K562 (cell line): ENCODE data around the gene CTNNB1. TPM values are rescaled to one million over a fixed set of nuclear protein-coding genes. Genes with fewer than 3 reads are reported as not detected.

Experiments
- CUX1 ChIP-seq: fragments of 200-800 bp; sonication (Bioruptor generic); IDR thresholded peaks from 2 replicates; pipeline ENCODE4 v1.6.1; 2016; ENCODE audit warnings: missing genetic modification characterization, missing compliant biosample characterization
- ERF ChIP-seq: fragments of 450-650 bp; formaldehyde crosslinking; IDR thresholded peaks from 2 replicates; pipeline ENCODE4 v1.4.0; 2020; ENCODE audit warnings: mild to moderate bottlenecking, mixed read lengths
- GATAD2B ChIP-seq: fragments of 450-650 bp; IDR thresholded peaks from 2 replicates; pipeline ENCODE4 v1.6.1; 2017; ENCODE audit warnings: mild to moderate bottlenecking, borderline replicate concordance
- NCOA1 ChIP-seq: fragments of 450-650 bp; IDR thresholded peaks from 2 replicates; pipeline ENCODE4 v1.6.1; 2016; ENCODE audit warnings: low read depth
- PYGO2 ChIP-seq: fragments of 450-650 bp; IDR thresholded peaks from 2 replicates; pipeline ENCODE4 v1.6.1; 2016; ENCODE audit warnings: mild to moderate bottlenecking, missing genetic modification characterization, moderate library complexity, missing compliant biosample characterization
- YBX1 ChIP-seq: fragments of 450-650 bp; IDR thresholded peaks from 2 replicates; pipeline ENCODE4 v1.7.1; 2016; ENCODE audit warnings: mild to moderate bottlenecking
- ZFX ChIP-seq: sonication (generic); formaldehyde crosslinking; IDR thresholded peaks from 2 replicates; pipeline ENCODE4 v1.8.0; 2022; ENCODE audit warnings: mild to moderate bottlenecking, missing genetic modification reagents, moderate library complexity
- polyA plus RNA-seq, 8 experiments: library from polyadenylated mRNA; depleted of rRNA in 4 of 8; stranded (reverse) in 5 of 8; unstranded in 3 of 8; fragments of >200 nt; fragmentation: Nextera tagmentation in 2 of 8; fragmentation: Illumina TruSeq in 1 of 8; extraction: Ambion mirVana in 2 of 8; extraction: Trizol in 1 of 8; gene quantifications; 2 replicates each; pipeline versions ENCODE4 v1.2.1 to v1.2.3, GENCODE V29; 2011 to 2014; ENCODE audit warnings: inconsistent platforms in 1 of 8, missing spikeins in 1 of 8
- total RNA-seq, 7 experiments: library from RNA; depleted of rRNA in 6 of 7; stranded (reverse); fragments of >200 nt in 6 of 7; fragmentation: Illumina TruSeq in 2 of 7; extraction: Trizol in 2 of 7; gene quantifications; 2 replicates each; pipeline versions ENCODE4 v1.2.1 to v1.2.3, GENCODE V29; 2011 to 2021; ENCODE audit warnings: low replicate concordance in 1 of 7
- TF ChIP-seq, protein P1 (sequence below): sonication (generic); formaldehyde crosslinking; IDR thresholded peaks from 2 replicates; pipeline ENCODE4 v1.8.0; 2022; ENCODE audit warnings: mild to moderate bottlenecking, missing genetic modification reagents
- TF ChIP-seq, protein P2 (sequence below): conservative IDR thresholded peaks from 2 replicates; pipeline ENCODE4 v1.6.1; 2011; ENCODE audit warnings: low read depth, mild to moderate bottlenecking, low read length; ENCODE audit not compliant: control insufficient read depth
- TF ChIP-seq, protein P3 (sequence below), 2 experiments: fragments of 450-650 bp; IDR thresholded peaks; 2 replicates each; pipeline ENCODE4 v1.6.1; 2018; ENCODE audit warnings: mild to moderate bottlenecking in 2 of 2, low read depth in 1 of 2; ENCODE audit not compliant: partially characterized antibody in 2 of 2

CTNNB1 gene
- total and polyA plus RNA-seq, 9 of the 15 experiments (the other 6 are each of a cell fraction or from before 2014, with no cell fraction given), result 44.3 to 193 (median 154) TPM

DNA sequence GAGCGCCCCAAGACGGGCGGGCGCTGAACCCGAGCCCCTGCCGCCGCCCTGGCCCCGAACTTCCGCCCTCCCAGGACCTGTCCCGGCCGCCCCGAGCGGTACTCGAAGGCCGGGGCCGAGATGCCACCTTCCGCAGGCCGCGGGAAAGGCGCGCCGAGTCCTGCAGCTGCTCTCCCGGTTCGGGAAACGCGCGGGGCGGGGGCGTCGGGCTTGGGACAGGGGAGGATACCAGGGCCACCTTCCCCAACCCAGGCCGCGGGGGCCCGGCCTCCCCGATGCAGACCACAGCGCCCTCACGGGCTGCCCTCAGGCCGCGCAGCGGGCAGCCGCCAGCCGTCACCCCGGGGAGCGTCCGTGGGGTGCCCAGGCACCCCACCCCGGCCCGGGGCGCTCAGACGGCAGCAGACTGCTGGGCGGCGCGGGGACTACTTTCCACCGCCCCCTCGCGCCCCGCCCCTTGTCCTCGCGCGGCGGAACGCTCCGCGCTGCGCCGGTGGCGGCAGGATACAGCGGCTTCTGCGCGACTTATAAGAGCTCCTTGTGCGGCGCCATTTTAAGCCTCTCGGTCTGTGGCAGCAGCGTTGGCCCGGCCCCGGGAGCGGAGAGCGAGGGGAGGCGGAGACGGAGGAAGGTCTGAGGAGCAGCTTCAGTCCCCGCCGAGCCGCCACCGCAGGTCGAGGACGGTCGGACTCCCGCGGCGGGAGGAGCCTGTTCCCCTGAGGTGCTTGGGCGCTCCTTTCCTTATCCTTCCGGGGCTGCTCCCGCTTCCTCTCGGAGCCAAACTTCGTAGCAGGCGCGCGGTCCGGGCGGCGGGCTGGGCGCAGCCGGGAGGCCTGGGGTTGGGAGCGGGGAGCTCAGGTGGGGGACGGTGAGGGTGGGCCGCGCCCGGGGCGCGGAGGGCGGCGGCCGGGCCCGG is at the start of gene CTNNB1 (continued):
- no peak for TF ChIP-seq CUX1
- peak; percentile 87 for TF ChIP-seq ZFX
- TF ChIP-seq NCOA1, result no peak; the same call in 1 of the 2 replicates
- TF ChIP-seq GATAD2B, result peak; percentile 95
- TF ChIP-seq, protein P1, sequence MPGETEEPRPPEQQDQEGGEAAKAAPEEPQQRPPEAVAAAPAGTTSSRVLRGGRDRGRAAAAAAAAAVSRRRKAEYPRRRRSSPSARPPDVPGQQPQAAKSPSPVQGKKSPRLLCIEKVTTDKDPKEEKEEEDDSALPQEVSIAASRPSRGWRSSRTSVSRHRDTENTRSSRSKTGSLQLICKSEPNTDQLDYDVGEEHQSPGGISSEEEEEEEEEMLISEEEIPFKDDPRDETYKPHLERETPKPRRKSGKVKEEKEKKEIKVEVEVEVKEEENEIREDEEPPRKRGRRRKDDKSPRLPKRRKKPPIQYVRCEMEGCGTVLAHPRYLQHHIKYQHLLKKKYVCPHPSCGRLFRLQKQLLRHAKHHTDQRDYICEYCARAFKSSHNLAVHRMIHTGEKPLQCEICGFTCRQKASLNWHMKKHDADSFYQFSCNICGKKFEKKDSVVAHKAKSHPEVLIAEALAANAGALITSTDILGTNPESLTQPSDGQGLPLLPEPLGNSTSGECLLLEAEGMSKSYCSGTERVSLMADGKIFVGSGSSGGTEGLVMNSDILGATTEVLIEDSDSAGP (CRISPR knock-in tag), result 0 out of 2 replicates have a peak, but pooled peaks have one; percentile 30
- no peak for TF ChIP-seq PYGO2 (tag)
- TF ChIP-seq, protein P2, sequence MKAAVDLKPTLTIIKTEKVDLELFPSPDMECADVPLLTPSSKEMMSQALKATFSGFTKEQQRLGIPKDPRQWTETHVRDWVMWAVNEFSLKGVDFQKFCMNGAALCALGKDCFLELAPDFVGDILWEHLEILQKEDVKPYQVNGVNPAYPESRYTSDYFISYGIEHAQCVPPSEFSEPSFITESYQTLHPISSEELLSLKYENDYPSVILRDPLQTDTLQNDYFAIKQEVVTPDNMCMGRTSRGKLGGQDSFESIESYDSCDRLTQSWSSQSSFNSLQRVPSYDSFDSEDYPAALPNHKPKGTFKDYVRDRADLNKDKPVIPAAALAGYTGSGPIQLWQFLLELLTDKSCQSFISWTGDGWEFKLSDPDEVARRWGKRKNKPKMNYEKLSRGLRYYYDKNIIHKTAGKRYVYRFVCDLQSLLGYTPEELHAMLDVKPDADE, result peak; percentile 93
- no peak for TF ChIP-seq YBX1
- TF ChIP-seq, protein P3, sequence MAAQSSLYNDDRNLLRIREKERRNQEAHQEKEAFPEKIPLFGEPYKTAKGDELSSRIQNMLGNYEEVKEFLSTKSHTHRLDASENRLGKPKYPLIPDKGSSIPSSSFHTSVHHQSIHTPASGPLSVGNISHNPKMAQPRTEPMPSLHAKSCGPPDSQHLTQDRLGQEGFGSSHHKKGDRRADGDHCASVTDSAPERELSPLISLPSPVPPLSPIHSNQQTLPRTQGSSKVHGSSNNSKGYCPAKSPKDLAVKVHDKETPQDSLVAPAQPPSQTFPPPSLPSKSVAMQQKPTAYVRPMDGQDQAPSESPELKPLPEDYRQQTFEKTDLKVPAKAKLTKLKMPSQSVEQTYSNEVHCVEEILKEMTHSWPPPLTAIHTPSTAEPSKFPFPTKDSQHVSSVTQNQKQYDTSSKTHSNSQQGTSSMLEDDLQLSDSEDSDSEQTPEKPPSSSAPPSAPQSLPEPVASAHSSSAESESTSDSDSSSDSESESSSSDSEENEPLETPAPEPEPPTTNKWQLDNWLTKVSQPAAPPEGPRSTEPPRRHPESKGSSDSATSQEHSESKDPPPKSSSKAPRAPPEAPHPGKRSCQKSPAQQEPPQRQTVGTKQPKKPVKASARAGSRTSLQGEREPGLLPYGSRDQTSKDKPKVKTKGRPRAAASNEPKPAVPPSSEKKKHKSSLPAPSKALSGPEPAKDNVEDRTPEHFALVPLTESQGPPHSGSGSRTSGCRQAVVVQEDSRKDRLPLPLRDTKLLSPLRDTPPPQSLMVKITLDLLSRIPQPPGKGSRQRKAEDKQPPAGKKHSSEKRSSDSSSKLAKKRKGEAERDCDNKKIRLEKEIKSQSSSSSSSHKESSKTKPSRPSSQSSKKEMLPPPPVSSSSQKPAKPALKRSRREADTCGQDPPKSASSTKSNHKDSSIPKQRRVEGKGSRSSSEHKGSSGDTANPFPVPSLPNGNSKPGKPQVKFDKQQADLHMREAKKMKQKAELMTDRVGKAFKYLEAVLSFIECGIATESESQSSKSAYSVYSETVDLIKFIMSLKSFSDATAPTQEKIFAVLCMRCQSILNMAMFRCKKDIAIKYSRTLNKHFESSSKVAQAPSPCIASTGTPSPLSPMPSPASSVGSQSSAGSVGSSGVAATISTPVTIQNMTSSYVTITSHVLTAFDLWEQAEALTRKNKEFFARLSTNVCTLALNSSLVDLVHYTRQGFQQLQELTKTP (IDR thresholded peaks at IDR 0.05; ENCODE audit: low read depth in 1 of 2, partially characterized antibody in 2 of 2), result no peak
- peak; percentile 41; the same call in 1 of the 2 replicates for TF ChIP-seq ERF (CRISPR knock-in tag)
